GM23248 (cell line): ENCODE measurements around the gene ANTXRL. TPM values are rescaled to one million over a fixed set of nuclear protein-coding genes. Genes with fewer than 3 reads are reported as not detected.

Experiments
- DNase-seq: peaks from one replicate; pipeline ENCODE4 v3.0.0-alpha.2; 2015
- H2AFZ ChIP-seq: fragments of 200-600 bp; sonication (generic); 2 replicates; pipeline ENCODE4 v1.6.1; 2016; ENCODE audit warnings: antibody characterized with exemption
- H3F3A ChIP-seq: fragments of 200-600 bp; sonication (generic); 2 replicates; pipeline ENCODE4 v1.6.1; 2016; ENCODE audit warnings: mild to moderate bottlenecking, antibody characterized with exemption, mixed run types; ENCODE audit not compliant: insufficient read depth
- H3K27ac ChIP-seq: fragments of 200-600 bp; sonication (generic); 2 replicates; pipeline ENCODE4 v1.5.1; 2016; ENCODE audit warnings: mild to moderate bottlenecking
- H3K27me3 ChIP-seq: fragments of 200-600 bp; sonication (generic); replicated peaks from 2 replicates; pipeline ENCODE4 v1.6.1; 2016; ENCODE audit warnings: mild to moderate bottlenecking; ENCODE audit not compliant: insufficient read depth
- H3K36me3 ChIP-seq: fragments of 200-600 bp; sonication (generic); 2 replicates; pipeline ENCODE4 v1.6.1; 2016; ENCODE audit warnings: low read depth, mild to moderate bottlenecking
- H3K4me1 ChIP-seq: fragments of 200-600 bp; sonication (generic); 2 replicates; pipeline ENCODE4 v1.6.1; 2016; ENCODE audit warnings: mild to moderate bottlenecking; ENCODE audit not compliant: insufficient read depth
- H3K4me2 ChIP-seq: fragments of 200-600 bp; sonication (generic); one replicate; pipeline ENCODE4 v1.6.1; 2016; ENCODE audit warnings: mild to moderate bottlenecking; ENCODE audit not compliant: unreplicated experiment
- H3K4me3 ChIP-seq: fragments of 200-600 bp; sonication (generic); 2 replicates; pipeline ENCODE4 v1.5.1; 2016; ENCODE audit warnings: mild to moderate bottlenecking
- H3K79me2 ChIP-seq: fragments of 200-600 bp; sonication (generic); 2 replicates; pipeline ENCODE4 v1.6.1; 2016; ENCODE audit warnings: mild to moderate bottlenecking; ENCODE audit not compliant: insufficient read depth
- H3K9ac ChIP-seq: fragments of 200-600 bp; sonication (generic); 2 replicates; pipeline ENCODE4 v1.6.1; 2016; ENCODE audit warnings: mild to moderate bottlenecking
- H3K9me2 ChIP-seq: fragments of 200-600 bp; sonication (generic); 2 replicates; pipeline ENCODE4 v1.6.1; 2016; ENCODE audit warnings: mixed run types, mild to moderate bottlenecking, moderate library complexity; ENCODE audit not compliant: insufficient read depth
- H3K9me3 ChIP-seq: fragments of 200-600 bp; sonication (generic); one replicate; pipeline ENCODE4 v1.6.1; 2017; ENCODE audit warnings: low read depth
- H4K20me1 ChIP-seq: fragments of 200-600 bp; sonication (generic); 2 replicates; pipeline ENCODE4 v1.6.0; 2016; ENCODE audit not compliant: insufficient read depth
- EZH2 ChIP-seq: fragments of 200-600 bp; sonication (generic); IDR thresholded peaks from 2 replicates; pipeline ENCODE4 v1.6.1; 2018; ENCODE audit warnings: antibody characterized with exemption, mild to moderate bottlenecking; ENCODE audit not compliant: insufficient read depth, poor library complexity, severe bottlenecking
- EZH2phosphoT487 ChIP-seq: fragments of 200-600 bp; sonication (generic); IDR thresholded peaks from 2 replicates; pipeline ENCODE4 v1.6.1; 2018; ENCODE audit warnings: antibody characterized with exemption, moderate library complexity, mild to moderate bottlenecking, low read depth; ENCODE audit not compliant: insufficient read depth
- WGBS, 2 experiments: methylation state at CpG; one replicate each; pipeline ENCODE4 v1.1.6; 2015 to 2017; ENCODE audit warnings: low lambda C conversion rate in 2 of 2, low coverage in 1 of 2; ENCODE audit errors: missing lambda C conversion rate in 2 of 2; 5-methylcytosine and 5-hydroxymethylcytosine counted together
- in situ Hi-C: fragments of 300-500 bp; cut with MboI; formaldehyde crosslinking; loops from 2 replicates; pipeline ENCODE4 v1.15.0; 2020
- polyA plus RNA-seq: library from polyadenylated mRNA; unstranded; fragments of >200 nt; fragmentation: Nextera tagmentation; extraction: Ambion mirVana; gene quantifications from 2 replicates; pipeline ENCODE4 v1.2.1, GENCODE V29; 2016
- total RNA-seq: library from RNA; depleted of rRNA; stranded (reverse); fragments of >200 nt; shearing (Covaris generic); gene quantifications from 2 replicates; pipeline ENCODE4 v1.2.3, GENCODE V29; 2014

Gene ANTXRL
- total and polyA plus RNA-seq, 2 experiments from 2014 or later, result not detected

GRCh38 chr10:46250898-46251856 lies 35.6 kb upstream of the ANTXRL start:
- WGBS, 2 experiments, result 39 to 46% methylated on average over 9 of the region's 9 CpGs
- Histone ChIP-seq H4K20me1 (no peaks in the 10 kb centered on the region), H3K4me3 (no peak overlapping the region), H3K4me2 (no peak overlapping the region), H3K27me3 (0 out of 2 replicates have a peak, but pooled peaks cover 4% of the 10 kb centered on the region), H3K27ac (no peak overlapping the region), H3K9ac (no peak overlapping the region), H3K79me2 (no peaks in the 10 kb centered on the region), H3F3A (no peaks in the 10 kb centered on the region), H3K9me3 (no peaks in the 10 kb centered on the region), H2AFZ (no peak overlapping the region), H3K4me1 (no peaks in the 10 kb centered on the region), H3K9me2 (no peaks in the 10 kb centered on the region), H3K36me3 (no peaks in the 10 kb centered on the region)
- no peak for DNase-seq
- TF ChIP-seq EZH2phosphoT487 (no peak), EZH2 (no peak)
- in situ Hi-C loops, result no loop called here

- Histone ChIP-seq H3K4me1 (no peaks in the 10 kb centered on the region), H3F3A (no peaks in the 10 kb centered on the region), H3K36me3 (no peaks in the 10 kb centered on the region), H3K4me3 (no peak overlapping the region), H4K20me1 (no peaks in the 10 kb centered on the region), H3K9ac (no peak overlapping the region), H3K27me3 (0 out of 2 replicates have a peak, but pooled peaks cover 4% of the 10 kb centered on the region), H3K9me2 (no peaks in the 10 kb centered on the region), H3K9me3 (no peaks in the 10 kb centered on the region), H2AFZ (no peak overlapping the region), H3K27ac (no peak overlapping the region), H3K79me2 (no peaks in the 10 kb centered on the region), H3K4me2 (no peak overlapping the region)
- no peak for DNase-seq
- in situ Hi-C loops, result no loop called here
- TF ChIP-seq EZH2, result no peak
- TF ChIP-seq EZH2phosphoT487, result no peak
- WGBS, 2 experiments, result 31 to 35% methylated on average over 15 to 16 of the region's 16 CpGs
Measured at GRCh38 chr10:46251857-46252847, 34.6 kb upstream of the ANTXRL start.

- Histone ChIP-seq H3K4me2 (no peak overlapping the region), H2AFZ (no peak overlapping the region), H4K20me1 (no peaks in the 10 kb centered on the region), H3K4me3 (no peak overlapping the region), H3K27me3 (0 out of 2 replicates have a peak, but pooled peaks cover 4% of the 10 kb centered on the region), H3K9me2 (no peaks in the 10 kb centered on the region), H3K79me2 (no peaks in the 10 kb centered on the region), H3K27ac (no peak overlapping the region), H3K9ac (no peak overlapping the region), H3F3A (no peaks in the 10 kb centered on the region), H3K36me3 (no peaks in the 10 kb centered on the region), H3K4me1 (no peaks in the 10 kb centered on the region), H3K9me3 (no peaks in the 10 kb centered on the region)
- no peak for DNase-seq
- WGBS, 2 experiments, result 49% methylated on average over 14 to 19 of the region's 19 CpGs
- no peak for TF ChIP-seq EZH2phosphoT487
- TF ChIP-seq EZH2, result no peak
- in situ Hi-C loops, result no loop called here
Measured at GRCh38 chr10:46253076-46254006, 33.5 kb upstream of the ANTXRL start.
